ENCODE results near the gene CSRNP3. TPM values are rescaled to one million over a fixed set of nuclear protein-coding genes. Genes with fewer than 3 reads are reported as not detected.

The CSRNP3 gene
- total and polyA plus RNA-seq, 2 donors (not counting 3 experiments of a cell fraction or from before 2014, with no cell fraction given), result not detected

GRCh38 chr2:165428926-165429325 is 40.6 kb upstream of the CSRNP3 start:
- FAIRE-seq (no peak), DNase-seq (ENCODE audit: low read depth, low spot score) (no peak)
- Histone ChIP-seq H4K20me1 (replicated peaks; ENCODE audit: control insufficient read depth, extremely low read depth, insufficient read depth, low read length) (no peaks in the 10 kb centered on the region), H3K9ac (replicated peaks; ENCODE audit: extremely low read depth, insufficient read depth, low read length) (no peak overlapping the region), H3K4me3 (replicated peaks in 1 of 3; ENCODE audit: insufficient read depth in 1 of 3, low read depth in 1 of 3, low read length in 3 of 3) (no peak overlapping the region), H3K9me1 (replicated peaks; ENCODE audit: control insufficient read depth, extremely low read depth, insufficient read depth, low read length) (no peaks in the 10 kb centered on the region), H3K27ac (ENCODE audit: insufficient read depth, low read depth, low read length) (no peak overlapping the region), H3K9me3 (replicated peaks; ENCODE audit: control insufficient read depth, insufficient read depth, low read length) (no peaks in the 10 kb centered on the region), H3K79me2 (ENCODE audit: control insufficient read depth, insufficient read depth, low read length) (no peaks in the 10 kb centered on the region), H3K4me1 (ENCODE audit: control insufficient read depth, extremely low read depth, insufficient read depth, low read length) (no peaks in the 10 kb centered on the region), H2AFZ (ENCODE audit: low read depth, low read length) (no peak overlapping the region), H3K36me3 (ENCODE audit: control insufficient read depth in 2 of 2, extremely low read depth in 1 of 2, insufficient read depth in 2 of 2, low read length in 2 of 2) (no peaks in the 10 kb centered on the region), H3K27me3 (ENCODE audit: control insufficient read depth in 2 of 2, insufficient read depth in 2 of 2, low read length in 2 of 2) (no peaks in the 10 kb centered on the region), H3K4me2 (ENCODE audit: insufficient read depth, low read length) (no peak overlapping the region)
- intact Hi-C loops (cut with micrococcal nuclease), result no loop called here
- no TSS peak for BruUV-seq (replicated peaks)
- dilution Hi-C loops (cut with MboI; ENCODE audit: extremely low pct_ligation_motif_present, low sequenced_read_pairs), result no loop called here
- TF ChIP-seq EZH2 (IDR thresholded peaks at IDR 0.05; ENCODE audit: borderline replicate concordance, low read depth, low read length, severe bottlenecking), result no peak
- TF ChIP-seq CTCF (IDR thresholded peaks at IDR 0.05; ENCODE audit: extremely low read depth in 1 of 2, insufficient read depth in 1 of 2, low read depth in 1 of 2, low read length in 2 of 2), result no peak
- TF ChIP-seq FOS (IDR thresholded peaks at IDR 0.05; ENCODE audit: borderline replicate concordance, insufficient read depth, low read length), result no peak
- TF ChIP-seq POLR2A (IDR thresholded peaks at IDR 0.05; ENCODE audit: low read depth, low read length), result no peak
- TF ChIP-seq MYC (IDR thresholded peaks at IDR 0.05; ENCODE audit: low read depth, low read length), result no peak
- no peak for TF ChIP-seq JUN (IDR thresholded peaks at IDR 0.05; ENCODE audit: borderline replicate concordance, insufficient read depth, insufficient read length, low read depth)
- TF ChIP-seq, protein P1, sequence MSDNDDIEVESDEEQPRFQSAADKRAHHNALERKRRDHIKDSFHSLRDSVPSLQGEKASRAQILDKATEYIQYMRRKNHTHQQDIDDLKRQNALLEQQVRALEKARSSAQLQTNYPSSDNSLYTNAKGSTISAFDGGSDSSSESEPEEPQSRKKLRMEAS (IDR thresholded peaks at IDR 0.05; ENCODE audit: insufficient read depth, insufficient read length), result no peak
- no peak for TF ChIP-seq POLR2AphosphoS5 (IDR thresholded peaks at IDR 0.05; ENCODE audit: insufficient read depth, low read depth, low read length)
- no peak for TF ChIP-seq GATA2 (IDR thresholded peaks at IDR 0.05; ENCODE audit: insufficient read depth, insufficient read length, low read depth, low read length)
- ChIA-PET CTCF (interaction anchor here (0.6 kb wide), 1 partner anchor 15 kb away, joined by 3 read pairs; no protein-coding TSS in a partner anchor), POLR2A (no interaction called here)
